IPS-18c (cell line): ENCODE data around the gene LBR.

Experiments used
- H3K4me3 ChIP-seq: 2 replicates; pipeline ENCODE4 v1.7.0; 2013; ENCODE audit warnings: low read depth, mild to moderate bottlenecking, low read length, moderate library complexity; ENCODE audit not compliant: insufficient read depth
- H3K9me3 ChIP-seq: one replicate; pipeline ENCODE4 v1.6.1; 2013; ENCODE audit warnings: mild to moderate bottlenecking, low read length, moderate library complexity; ENCODE audit not compliant: control insufficient read depth, insufficient read depth

LBR gene

GRCh38 chr1:225431081-225431863 is 3.4 kb upstream of the LBR start:
- H3K9me3 ChIP-seq = peaks cover 3% of the 10 kb centered on the region
- no peak overlapping the region for H3K4me3 ChIP-seq

GRCh38 chr1:225430301-225430700 is 2.5 kb upstream of the LBR start:
- no peak overlapping the region for H3K4me3 ChIP-seq

GRCh38 chr1:225428881-225429455 is 1.1 kb upstream of the LBR start:
- peak overlapping the region; percentile 89 for H3K4me3 ChIP-seq
- H3K9me3 ChIP-seq = peaks cover 3% of the 10 kb centered on the region

More at GRCh38 chr1:225430301-225430700, 2.5 kb upstream of the LBR start:
- peaks cover 3% of the 10 kb centered on the region for H3K9me3 ChIP-seq

- Histone ChIP-seq H3K9me3 (peaks cover 3% of the 10 kb centered on the region), H3K4me3 (peak overlapping the region; percentile 89)
Measured at GRCh38 chr1:225428068-225428880, 436 bp upstream of the LBR start.

GRCh38 chr1:225426395-225427234 is 1.2 kb downstream of the LBR start:
- peaks cover 3% of the 10 kb centered on the region for H3K9me3 ChIP-seq
- H3K4me3 ChIP-seq = peak overlapping the region; percentile 89

GRCh38 chr1:225425201-225425786 is 2.5 kb downstream of the LBR start:
- Histone ChIP-seq H3K9me3 (no peaks in the 10 kb centered on the region), H3K4me3 (no peak overlapping the region)

GRCh38 chr1:225424562-225425200 is 3.2 kb downstream of the LBR start:
- Histone ChIP-seq H3K4me3 (no peak overlapping the region), H3K9me3 (no peaks in the 10 kb centered on the region)

- no peaks in the 10 kb centered on the region for H3K9me3 ChIP-seq
- no peak overlapping the region for H3K4me3 ChIP-seq
Measured at GRCh38 chr1:225423518-225423855, 4.4 kb downstream of the LBR start.

GRCh38 chr1:225422795-225423517 is 4.9 kb downstream of the LBR start:
- Histone ChIP-seq H3K4me3 (no peak overlapping the region), H3K9me3 (no peaks in the 10 kb centered on the region)

GRCh38 chr1:225422031-225422605 is 5.7 kb downstream of the LBR start:
- Histone ChIP-seq H3K9me3 (no peaks in the 10 kb centered on the region), H3K4me3 (no peak overlapping the region)

GRCh38 chr1:225418598-225418997 is 9.2 kb downstream of the LBR start:
- Histone ChIP-seq H3K4me3 (no peak overlapping the region), H3K9me3 (no peaks in the 10 kb centered on the region)

- Histone ChIP-seq H3K9me3 (no peaks in the 10 kb centered on the region), H3K4me3 (no peak overlapping the region)
Measured at GRCh38 chr1:225418059-225418458, 9.8 kb downstream of the LBR start.

GRCh38 chr1:225415967-225416745 is 11.7 kb downstream of the LBR start:
- H3K9me3 ChIP-seq = no peaks in the 10 kb centered on the region
- no peak overlapping the region for H3K4me3 ChIP-seq

GRCh38 chr1:225415307-225415706 is 12.5 kb downstream of the LBR start:
- H3K9me3 ChIP-seq = no peaks in the 10 kb centered on the region

More at GRCh38 chr1:225415307-225415706, 12.5 kb downstream of the LBR start:
- H3K4me3 ChIP-seq = no peak overlapping the region
